ENCODE measurements around the gene SIDT1. TPM values are rescaled to one million over a fixed set of nuclear protein-coding genes. Genes with fewer than 3 reads are reported as not detected.
"Not testable (repeated sequence)": the region's sequence is repeated elsewhere in the genome, so short reads cannot be mapped to it uniquely, and the experiment has no call there.

SIDT1 gene
- total RNA-seq, 1 experiment from 2014 or later: not detected

DNA sequence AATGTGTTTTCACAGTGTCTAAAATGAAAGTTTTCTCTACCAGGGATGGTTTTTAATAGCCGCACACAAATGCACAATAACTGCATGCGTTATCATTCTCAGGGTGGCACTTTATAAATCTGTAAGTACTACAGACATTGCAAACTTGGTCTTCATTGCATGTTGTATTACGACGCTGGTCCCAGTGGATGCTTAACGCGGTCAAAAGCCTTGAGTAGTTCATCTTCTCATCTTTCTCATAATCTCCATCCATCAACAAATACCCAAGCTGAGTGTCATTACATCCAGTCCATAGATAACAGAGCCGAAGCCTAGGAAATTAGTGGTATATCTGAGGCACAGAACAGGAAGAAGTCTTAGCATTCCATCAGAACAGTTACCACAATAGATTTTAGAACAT lies 91.5 kb downstream of the SIDT1 start:
- in situ Hi-C loops (cut with HindIII; ENCODE audit: low pct_unique_long_range_greater_than_20kb, low sequenced_read_pairs): no loop called here
- no peak for DNase-seq (ENCODE audit: low read depth)

DNA sequence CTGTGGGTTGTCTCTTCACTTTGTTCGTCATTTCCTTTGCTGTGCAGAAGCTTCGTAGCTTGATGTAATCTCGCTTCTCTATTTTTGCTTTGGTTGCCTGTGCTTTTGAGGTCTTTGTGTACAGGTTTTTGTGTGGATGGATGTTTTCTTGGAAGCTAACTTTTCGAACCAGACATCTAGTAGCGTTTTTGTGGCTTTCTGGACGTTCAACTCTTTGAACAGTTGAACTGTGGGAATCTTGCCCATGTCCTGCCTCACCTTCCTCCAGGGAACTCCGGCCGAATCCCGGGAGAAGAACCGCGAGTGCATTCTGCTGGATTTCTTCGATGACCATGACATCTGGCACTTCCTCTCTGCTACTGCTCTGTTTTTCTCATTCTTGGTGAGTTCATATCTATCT lies 93.5 kb downstream of the SIDT1 start:
- DNase-seq (ENCODE audit: low read depth): no peak
- in situ Hi-C loops (cut with HindIII; ENCODE audit: low pct_unique_long_range_greater_than_20kb, low sequenced_read_pairs): no loop called here

DNA sequence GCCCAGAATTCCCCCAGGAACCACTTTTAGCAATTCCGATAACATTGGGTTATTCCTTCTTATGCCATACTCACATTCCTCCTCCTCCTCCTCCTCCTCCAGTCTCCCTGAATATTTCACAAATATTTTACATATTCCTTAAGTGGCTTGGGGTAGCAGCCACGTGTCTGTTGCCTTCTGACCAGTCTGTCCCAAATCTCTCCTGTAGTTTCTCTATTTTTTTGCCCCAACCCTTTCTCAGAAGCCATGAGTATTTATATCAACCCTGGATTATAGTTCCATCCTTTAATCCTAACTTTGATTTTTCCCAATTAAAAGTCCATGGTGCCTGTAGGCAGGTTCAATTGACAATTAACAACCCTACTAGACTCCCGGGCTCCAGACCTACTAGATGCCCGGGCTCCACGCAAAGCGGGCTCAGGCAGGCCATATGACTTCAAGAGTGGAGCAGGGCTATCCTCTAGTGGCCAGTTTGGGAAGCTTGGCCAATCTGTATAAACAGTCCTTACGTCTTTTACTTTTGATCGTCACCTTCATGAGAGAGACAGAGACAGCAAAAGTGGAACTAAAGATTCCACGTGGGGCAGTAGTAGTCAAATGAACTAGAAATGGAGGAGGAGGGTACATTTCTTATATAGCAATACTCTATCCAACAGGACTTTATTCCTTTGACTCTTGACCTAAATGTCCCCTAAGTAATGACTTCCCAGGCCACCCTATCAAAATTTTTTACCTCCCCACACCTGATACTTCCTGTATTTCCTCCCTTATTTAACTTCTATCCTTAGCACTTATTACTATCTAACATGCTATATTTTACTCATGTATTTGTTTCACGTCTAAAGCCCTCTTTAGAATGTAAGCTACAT lies 94.4 kb downstream of the SIDT1 start:
- in situ Hi-C loops (cut with HindIII; ENCODE audit: low pct_unique_long_range_greater_than_20kb, low sequenced_read_pairs): no loop called here
- DNase-seq (ENCODE audit: low read depth): peak; percentile 31

DNA sequence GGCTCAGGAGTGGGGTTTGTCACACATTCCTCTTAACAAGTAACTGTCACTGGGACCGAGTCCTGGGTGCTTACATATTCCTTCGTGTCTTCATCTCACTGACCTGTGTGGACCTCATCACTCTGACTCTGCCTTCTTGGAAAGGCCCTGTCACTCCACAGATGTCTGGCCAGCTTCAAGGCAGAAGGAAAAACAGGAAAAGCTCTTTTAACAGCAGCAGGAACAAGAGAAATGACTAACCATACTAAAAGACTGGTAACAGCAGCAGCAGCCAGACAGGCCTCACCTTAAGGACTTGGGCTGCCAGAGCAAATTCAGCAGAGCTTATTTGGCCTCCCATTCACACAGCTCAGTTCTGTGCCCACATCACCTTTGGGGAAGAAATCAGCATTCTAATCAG lies 96.0 kb downstream of the SIDT1 start:
- in situ Hi-C loops (cut with HindIII; ENCODE audit: low pct_unique_long_range_greater_than_20kb, low sequenced_read_pairs): no loop called here
- DNase-seq (ENCODE audit: low read depth): no peak

DNA sequence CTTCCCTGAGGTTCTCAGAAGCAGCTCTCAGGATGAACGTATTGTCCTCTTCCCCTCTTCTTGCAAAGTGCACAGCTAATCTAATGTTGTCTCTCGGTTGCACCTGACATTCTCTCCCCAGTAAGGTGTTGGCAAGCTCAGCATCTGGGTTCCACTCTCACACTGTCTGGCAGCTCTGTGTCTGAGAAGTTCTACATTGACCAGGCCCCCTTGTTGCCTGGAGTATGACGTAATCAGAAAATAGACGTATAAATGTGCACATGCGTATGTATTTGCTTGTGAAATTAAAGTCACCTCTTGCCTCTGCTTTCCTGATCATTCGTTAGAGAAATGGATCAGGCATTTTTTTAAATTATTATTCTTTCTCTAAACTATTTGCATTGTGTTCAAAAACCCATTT lies 96.4 kb downstream of the SIDT1 start:
- in situ Hi-C loops (cut with HindIII; ENCODE audit: low pct_unique_long_range_greater_than_20kb, low sequenced_read_pairs): no loop called here
- no peak for DNase-seq (ENCODE audit: low read depth)

DNA sequence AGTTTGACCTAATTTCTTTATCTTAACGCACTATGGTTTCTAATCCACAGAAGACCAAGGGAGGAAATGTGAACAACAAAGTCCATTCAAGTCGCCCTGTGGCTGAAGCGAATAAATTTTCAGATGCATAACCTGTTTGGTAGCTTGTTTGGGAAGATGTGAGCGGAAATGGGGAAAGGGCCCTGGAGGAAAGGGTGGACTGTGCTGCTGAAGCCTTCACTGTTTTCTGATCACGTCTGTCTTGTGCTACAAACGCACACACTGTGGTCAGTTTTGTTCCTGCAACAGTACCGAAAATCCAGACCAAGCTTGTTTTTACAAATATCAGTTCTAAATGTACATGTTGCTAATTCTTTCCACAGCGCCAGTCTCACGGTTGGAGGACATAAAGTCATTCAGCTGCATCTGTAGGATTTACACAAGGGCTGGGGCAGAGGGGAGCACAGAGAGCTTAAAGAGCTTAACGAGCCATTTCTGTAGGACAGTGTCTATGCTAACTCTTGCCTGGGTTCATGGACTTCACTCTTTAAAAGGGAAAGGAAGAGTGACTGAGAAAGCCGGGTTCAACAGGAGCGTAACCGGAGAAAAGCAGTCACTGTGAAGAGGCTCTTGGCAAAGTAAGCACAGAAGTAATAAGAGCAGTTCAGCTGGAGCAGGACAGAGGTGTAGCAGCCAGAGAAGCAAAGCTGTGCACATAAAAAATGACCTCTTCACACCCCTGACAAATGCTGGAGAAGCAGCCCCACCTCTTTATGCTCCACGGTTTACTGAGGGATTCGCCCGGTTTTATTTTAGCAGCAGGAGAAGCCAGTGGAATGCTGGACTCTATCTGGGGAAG lies 97.4 kb downstream of the SIDT1 start:
- in situ Hi-C loops (cut with HindIII; ENCODE audit: low pct_unique_long_range_greater_than_20kb, low sequenced_read_pairs): no loop called here
- DNase-seq (ENCODE audit: low read depth): no peak

DNA sequence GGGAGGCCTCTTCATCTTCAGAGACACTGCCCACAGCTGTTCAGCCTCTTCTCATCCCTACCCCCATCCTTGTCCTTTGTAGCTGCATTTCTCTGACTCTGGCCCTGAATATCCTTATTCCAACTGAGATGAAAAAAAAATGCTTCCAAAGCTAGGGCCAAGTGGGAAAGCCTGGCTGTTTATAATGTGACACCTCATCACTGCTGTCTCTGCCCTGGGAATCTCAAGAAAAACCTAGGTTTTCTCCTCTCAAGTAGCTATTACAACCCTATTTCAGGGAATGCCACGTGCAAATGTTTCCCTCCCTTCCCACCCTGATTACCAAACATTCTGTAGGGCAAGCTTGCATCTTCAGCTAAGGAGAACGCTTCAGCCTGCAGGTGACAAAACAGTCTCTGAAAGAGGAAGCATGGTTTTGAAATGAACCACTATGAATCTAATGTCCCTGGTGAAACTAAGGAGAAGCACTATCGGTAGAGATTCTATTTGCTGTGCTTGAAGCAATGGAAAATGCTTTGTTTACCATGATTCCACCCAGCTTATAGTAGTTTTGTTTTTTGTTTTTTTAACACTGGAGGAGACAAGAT lies 98.7 kb downstream of the SIDT1 start:
- in situ Hi-C loops (cut with HindIII; ENCODE audit: low pct_unique_long_range_greater_than_20kb, low sequenced_read_pairs): no loop called here
- no peak for DNase-seq (ENCODE audit: low read depth)

DNA sequence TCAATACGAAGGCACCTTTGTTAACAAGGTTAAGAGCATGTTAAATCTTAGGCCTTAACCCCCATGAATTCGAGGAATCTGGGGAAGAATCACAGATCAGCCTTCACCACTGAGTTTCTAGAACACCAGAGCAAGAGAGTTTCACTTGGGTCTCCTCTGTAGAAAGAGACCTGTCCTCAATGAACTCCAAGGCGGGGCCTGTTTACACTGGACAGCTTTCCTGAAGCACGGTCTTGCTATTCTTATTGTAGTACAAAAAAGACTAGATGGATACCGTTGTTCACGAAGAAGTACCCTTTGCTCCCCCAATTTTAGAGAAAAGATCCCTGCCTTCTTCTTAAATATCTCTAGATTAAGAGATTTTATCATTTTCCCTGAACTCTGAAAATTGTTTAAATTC lies 99.2 kb downstream of the SIDT1 start:
- DNase-seq (ENCODE audit: low read depth): no peak
- in situ Hi-C loops (cut with HindIII; ENCODE audit: low pct_unique_long_range_greater_than_20kb, low sequenced_read_pairs): no loop called here

DNA sequence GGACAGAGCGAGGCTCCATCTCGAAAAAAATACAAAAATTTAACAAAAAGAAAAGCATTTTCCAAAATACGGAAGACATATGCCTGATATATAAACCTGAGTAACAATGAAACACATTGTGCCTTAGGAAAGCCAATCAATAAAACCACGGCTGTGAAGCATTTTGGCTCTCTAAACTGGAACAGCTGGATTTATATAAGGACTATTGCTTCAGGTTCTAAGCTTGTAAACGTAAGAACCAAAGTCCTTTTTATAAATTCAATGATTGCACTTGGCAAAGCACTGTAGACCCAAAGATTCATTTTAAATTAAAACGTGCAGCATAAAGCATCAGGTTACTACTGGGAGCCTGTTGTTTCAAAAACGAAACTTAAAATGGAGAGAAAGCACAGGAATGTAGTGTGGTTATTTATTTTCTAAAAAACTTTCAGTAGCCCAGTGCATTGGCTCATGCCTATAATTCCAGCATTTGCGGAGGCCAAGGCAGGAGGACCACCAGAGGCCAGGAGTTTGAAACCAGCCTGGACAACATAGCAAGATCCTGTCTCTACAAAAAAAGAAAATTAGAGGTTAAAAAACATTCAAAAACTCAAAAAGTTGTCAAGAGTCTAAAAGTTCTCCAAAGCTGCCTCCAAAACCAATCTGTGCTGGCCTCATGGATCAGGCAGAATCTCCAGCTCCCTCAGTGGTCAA lies 102.6 kb downstream of the SIDT1 start:
- in situ Hi-C loops (cut with HindIII; ENCODE audit: low pct_unique_long_range_greater_than_20kb, low sequenced_read_pairs): no loop called here
- no peak for DNase-seq (ENCODE audit: low read depth)

DNA sequence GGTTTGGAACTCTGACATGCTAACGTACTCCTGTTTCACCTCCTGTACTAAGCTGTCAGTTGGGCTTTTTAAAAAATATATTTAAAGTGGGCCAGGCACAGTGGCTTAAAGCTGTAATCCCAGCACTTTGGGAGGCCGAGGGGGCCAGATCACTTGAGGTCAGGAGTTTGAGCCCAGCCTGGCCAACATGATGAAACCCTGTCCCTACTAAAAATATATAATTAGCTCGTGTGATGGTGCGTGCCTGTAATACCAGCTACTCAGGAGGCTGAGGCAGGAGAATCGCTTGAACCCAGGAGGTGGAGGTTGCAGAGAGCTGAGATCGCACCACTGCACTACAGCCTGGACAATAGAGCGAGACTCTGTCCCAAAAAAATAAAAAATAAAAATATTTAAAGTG lies 103.7 kb downstream of the SIDT1 start:
- DNase-seq (ENCODE audit: low read depth); in situ Hi-C loops (cut with HindIII; ENCODE audit: low pct_unique_long_range_greater_than_20kb, low sequenced_read_pairs): not testable (repeated sequence)

DNA sequence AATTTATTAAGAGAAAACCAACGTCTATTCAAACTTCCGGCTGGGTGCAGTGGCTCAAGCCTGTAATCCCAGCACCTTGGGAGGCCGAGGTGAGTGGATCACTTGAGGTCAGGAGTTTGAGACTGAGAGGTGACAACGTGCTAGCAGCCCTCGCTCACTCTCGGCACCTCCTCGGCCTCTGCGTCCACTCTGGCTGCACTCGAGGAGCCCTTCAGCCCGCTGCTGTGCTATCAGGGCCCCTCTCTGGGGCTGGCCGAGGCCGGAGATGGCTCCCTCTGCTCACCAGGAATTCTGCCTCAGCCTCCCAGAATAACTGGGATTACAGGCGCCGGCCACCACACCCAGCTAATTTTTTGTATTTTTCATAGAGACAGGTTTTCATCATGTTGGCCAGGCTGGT lies 105.4 kb downstream of the SIDT1 start:
- in situ Hi-C loops (cut with HindIII; ENCODE audit: low pct_unique_long_range_greater_than_20kb, low sequenced_read_pairs): no loop called here
- DNase-seq (ENCODE audit: low read depth): no peak

DNA sequence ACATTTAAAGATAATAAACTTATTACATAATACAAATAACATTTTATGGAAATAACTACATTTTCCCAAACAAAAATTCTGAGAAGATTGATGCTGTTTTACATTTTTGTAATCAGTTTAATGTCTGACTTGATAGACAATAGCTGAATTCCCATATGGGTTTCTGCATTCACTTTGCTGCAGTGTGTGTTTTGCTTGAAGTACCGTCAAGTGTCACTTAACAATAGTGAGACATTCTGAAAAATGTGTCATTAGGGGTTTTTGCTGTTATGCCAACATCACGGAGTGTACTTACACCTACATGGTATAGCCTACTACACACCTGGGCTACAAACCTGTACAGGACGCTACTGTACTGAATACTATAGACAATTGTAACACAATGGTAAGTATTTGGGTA lies 106.6 kb downstream of the SIDT1 start:
- in situ Hi-C loops (cut with HindIII; ENCODE audit: low pct_unique_long_range_greater_than_20kb, low sequenced_read_pairs): no loop called here
- no peak for DNase-seq (ENCODE audit: low read depth)

DNA sequence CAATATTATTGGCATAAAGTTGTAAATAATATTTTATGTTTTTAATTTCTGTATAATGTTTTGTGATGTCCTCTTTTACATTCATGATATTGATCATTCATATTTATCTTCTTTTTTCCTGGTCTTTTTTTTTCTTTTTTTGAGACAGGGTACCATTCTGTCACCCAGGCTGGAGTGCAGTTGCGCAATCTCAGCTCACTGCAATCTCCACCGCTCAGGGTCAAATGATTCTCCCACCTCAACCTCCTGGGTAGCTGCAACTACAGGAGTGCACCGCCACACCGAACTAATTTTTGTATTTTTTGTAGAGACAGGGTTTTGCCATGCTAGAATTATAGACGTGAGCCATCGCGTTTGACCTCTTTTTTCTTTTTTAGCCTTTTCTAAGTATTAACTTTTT lies 111.2 kb downstream of the SIDT1 start:
- DNase-seq (ENCODE audit: low read depth): no peak
- in situ Hi-C loops (cut with HindIII; ENCODE audit: low pct_unique_long_range_greater_than_20kb, low sequenced_read_pairs): no loop called here

DNA sequence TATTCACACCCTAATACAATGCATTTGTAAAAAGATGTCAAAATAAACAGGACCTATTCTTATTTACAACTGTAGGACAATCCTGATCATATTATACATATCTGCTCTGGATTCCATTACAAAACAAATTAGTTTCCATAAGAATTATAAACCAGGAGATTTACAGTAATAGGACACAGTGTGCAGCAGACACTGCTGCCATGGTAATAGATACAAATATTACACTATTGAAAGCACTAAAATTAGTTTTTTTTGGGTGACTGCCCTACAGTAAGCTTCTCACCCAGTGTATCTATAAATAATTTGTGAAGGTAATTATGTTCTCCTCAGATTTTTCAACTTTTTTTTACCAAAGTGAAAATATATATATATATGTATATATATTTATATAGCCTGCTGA lies 116.2 kb downstream of the SIDT1 start:
- DNase-seq (ENCODE audit: low read depth): no peak
- in situ Hi-C loops (cut with HindIII; ENCODE audit: low pct_unique_long_range_greater_than_20kb, low sequenced_read_pairs): no loop called here

DNA sequence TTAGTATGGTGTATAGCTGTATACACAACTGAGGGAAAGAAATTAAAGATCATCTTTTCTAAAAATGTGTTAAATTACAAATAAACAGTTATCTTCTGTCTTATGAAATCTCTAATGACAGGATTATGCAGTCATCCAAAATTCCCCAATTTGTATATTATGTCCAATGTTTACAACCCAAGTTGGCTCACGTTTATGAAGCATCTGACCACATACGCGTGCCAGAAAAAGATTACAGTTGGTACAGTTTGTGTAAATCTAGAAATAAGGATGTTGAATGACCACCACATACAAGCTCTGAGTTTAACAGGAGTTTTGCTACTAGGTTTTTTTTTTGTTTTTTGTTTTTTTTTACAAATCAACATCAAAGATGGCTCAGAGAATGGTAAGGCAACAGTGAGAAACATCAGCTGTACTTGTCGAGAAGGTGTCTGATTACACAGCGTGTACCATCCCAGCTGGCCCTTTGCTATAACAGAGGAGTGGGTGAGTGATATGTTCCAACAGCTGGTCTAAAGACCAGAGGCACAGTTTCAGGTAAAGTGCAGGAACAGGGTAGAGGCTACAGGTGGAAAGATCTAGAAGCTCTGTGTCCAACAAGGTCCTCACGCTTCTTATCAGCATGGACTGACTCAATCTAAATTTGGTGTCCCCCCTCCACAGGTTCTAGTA lies 117.0 kb downstream of the SIDT1 start:
- no peak for DNase-seq (ENCODE audit: low read depth)
- in situ Hi-C loops (cut with HindIII; ENCODE audit: low pct_unique_long_range_greater_than_20kb, low sequenced_read_pairs): no loop called here

DNA sequence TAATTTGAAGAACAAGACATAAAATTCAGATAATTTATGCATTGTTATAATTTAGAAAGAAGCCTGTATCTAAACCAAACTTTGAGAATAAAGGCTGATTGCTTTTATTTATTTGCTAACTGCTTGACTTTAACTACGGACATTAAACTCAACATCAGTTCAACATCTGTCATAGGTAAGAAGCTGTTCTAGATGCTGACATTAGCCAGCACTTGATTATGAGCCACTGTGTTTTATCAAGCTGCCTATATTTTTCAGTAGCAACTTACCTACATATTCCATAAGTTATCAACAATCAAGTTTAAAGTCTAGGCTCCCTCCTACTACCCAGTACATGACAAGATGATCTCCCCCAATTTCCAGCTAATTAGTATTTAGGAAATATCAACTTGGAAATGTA lies 122.0 kb downstream of the SIDT1 start:
- no peak for DNase-seq (ENCODE audit: low read depth)
- in situ Hi-C loops (cut with HindIII; ENCODE audit: low pct_unique_long_range_greater_than_20kb, low sequenced_read_pairs): no loop called here

DNA sequence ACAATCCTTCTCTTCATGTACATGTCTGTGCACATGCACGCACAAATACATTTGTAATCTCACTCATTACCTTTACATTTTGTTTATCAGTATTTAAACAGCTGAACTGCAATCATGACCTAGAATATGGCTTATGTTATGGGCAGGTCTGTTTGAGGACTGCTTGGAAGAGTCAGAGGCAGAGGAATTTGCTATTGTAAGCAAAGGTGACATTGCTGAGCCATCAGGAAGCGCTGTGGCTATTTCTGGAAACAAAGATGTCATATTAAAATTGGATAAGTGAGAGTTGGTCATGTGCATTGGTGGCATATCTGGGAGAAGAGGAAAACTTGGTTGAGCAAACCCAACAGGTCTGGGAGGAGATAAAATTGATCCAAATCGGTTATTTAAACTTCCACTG lies 122.5 kb downstream of the SIDT1 start:
- no peak for DNase-seq (ENCODE audit: low read depth)
- in situ Hi-C loops (cut with HindIII; ENCODE audit: low pct_unique_long_range_greater_than_20kb, low sequenced_read_pairs): no loop called here

DNA sequence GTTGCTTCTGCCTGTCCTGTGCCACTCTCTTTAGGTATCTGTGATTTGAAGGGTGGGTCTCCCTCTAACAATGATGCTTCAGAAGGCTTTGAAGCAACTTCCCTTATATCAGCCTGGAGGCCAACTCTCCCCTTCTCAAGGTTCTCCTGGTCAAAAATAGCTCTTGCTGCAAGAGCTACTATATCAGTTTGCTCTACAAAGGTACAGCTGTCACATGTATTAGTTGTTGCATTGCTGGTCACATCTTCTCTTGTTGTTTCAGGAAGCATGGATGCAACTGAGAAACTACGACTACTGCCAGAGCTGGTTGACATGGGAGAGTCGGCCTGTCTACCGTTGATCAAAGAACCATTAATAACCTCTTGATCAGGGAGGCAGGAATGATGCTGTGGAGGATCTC lies 125.8 kb downstream of the SIDT1 start:
- DNase-seq (ENCODE audit: low read depth): no peak
- in situ Hi-C loops (cut with HindIII; ENCODE audit: low pct_unique_long_range_greater_than_20kb, low sequenced_read_pairs): no loop called here
